GM21423 (cell line): ENCODE data around the gene PEX12.
A peak's percentile ranks its signal among the peaks of the same experiment; 100 is the strongest.
"Not testable (repeated sequence)": the region's sequence is repeated elsewhere in the genome, so short reads cannot be mapped to it uniquely, and the experiment has no call there.

ENCODE experiments used
- ATAC-seq: cut with Tn5 transposase; IDR thresholded peaks from one replicate; pipeline ENCODE4 v1.9.1; 2021; ENCODE audit warnings: mild to moderate bottlenecking, moderate library complexity; ENCODE audit not compliant: unreplicated experiment

PEX12 gene

GRCh38 chr17:35578197-35578928 is at the start of gene PEX12:
Gene PEX12, minus strand, starts transcription at chr17:35578571. Its CDS starts 550 bp downstream, at chr17:35578021.
- peak; percentile 88 for ATAC-seq

GRCh38 chr17:35627417-35627816 is 49.0 kb upstream of the PEX12 start:
- no peak for ATAC-seq

- no peak for ATAC-seq
These were observed 43.4 kb upstream of the PEX12 start for GRCh38 chr17:35621768-35622167.

GRCh38 chr17:35618628-35619027 is 40.3 kb upstream of the PEX12 start:
- no peak for ATAC-seq

GRCh38 chr17:35617505-35617904 is 39.1 kb upstream of the PEX12 start:
- ATAC-seq: no peak

GRCh38 chr17:35616536-35616935 is 38.2 kb upstream of the PEX12 start:
- no peak for ATAC-seq

- ATAC-seq: no peak
These were observed 36.4 kb upstream of the PEX12 start for GRCh38 chr17:35614810-35615209.

- ATAC-seq: no peak
These were observed 34.7 kb upstream of the PEX12 start for GRCh38 chr17:35612924-35613521.

GRCh38 chr17:35610746-35611145 is 32.4 kb upstream of the PEX12 start:
- ATAC-seq: not testable (repeated sequence)

GRCh38 chr17:35609831-35610230 is 31.5 kb upstream of the PEX12 start:
- no peak for ATAC-seq

GRCh38 chr17:35607239-35607847 is 29.0 kb upstream of the PEX12 start:
- ATAC-seq: no peak

GRCh38 chr17:35605678-35606077 is 27.3 kb upstream of the PEX12 start:
- no peak for ATAC-seq

- ATAC-seq: no peak
These were observed 25.3 kb upstream of the PEX12 start for GRCh38 chr17:35603674-35604073.

GRCh38 chr17:35597604-35598003 is 19.2 kb upstream of the PEX12 start:
- no peak for ATAC-seq

GRCh38 chr17:35596530-35597233 is 18.3 kb upstream of the PEX12 start:
- no peak for ATAC-seq

GRCh38 chr17:35596072-35596471 is 17.7 kb upstream of the PEX12 start:
- ATAC-seq: no peak

GRCh38 chr17:35588196-35588920 is 10.0 kb upstream of the PEX12 start:
- ATAC-seq: no peak

- ATAC-seq: peak; percentile 84
These were observed 8.9 kb upstream of the PEX12 start, which contains the start of gene AP2B1 for GRCh38 chr17:35587074-35587961. Gene AP2B1, plus strand, starts transcription at chr17:35587322. Its CDS starts 6,709 bp downstream, at chr17:35594031.

- peak; percentile 15 for ATAC-seq
These were observed 8.2 kb upstream of the PEX12 start for GRCh38 chr17:35586569-35587073.

GRCh38 chr17:35584061-35584460 is 5.7 kb upstream of the PEX12 start:
- ATAC-seq: no peak
